Measurements from ENCODE around the gene RTBDN. TPM values are rescaled to one million over a fixed set of nuclear protein-coding genes. Genes with fewer than 3 reads are reported as not detected.

Gene RTBDN
- total RNA-seq, 1 donor from 2014 or later = 4.8 TPM

DNA sequence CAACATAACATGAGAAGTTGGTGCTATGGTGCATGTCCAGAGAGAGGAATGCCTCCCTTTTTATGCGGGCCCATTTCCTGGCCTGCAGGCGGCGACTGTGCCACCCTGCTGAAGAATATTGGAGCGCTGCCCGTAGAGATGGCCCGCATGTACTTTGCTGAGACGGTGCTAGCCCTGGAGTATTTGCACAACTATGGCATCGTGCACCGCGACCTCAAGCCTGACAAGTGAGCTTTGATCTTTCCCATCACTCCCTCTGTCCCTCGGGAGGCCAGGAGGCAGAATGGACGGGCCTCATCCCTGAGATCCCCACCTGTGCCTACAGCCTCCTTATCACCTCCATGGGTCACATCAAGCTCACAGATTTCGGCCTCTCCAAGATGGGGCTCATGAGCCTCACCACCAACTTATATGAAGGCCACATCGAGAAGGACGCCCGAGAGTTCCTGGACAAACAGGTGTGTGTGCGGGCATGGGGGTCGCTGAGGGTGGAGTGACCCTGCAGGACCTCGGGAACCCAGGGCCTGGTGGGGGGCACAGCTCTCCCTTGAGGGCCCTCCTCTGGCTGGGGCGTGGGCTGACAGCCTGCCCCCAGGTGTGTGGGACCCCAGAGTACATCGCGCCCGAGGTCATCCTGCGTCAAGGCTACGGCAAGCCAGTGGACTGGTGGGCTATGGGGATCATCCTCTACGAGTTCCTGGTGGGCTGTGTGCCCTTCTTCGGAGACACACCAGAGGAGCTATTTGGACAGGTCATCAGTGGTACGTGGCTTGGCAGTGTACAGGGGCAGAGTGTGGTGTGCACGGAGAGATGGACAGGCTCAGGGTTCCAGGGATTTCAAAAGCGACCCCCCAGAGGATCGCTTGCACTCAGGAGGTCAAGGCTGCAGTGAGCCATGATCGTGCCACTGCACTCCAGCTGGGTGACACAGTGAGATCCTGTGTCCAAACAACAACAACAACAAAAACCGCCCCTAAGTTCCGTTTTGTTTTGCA lies 30.6 kb upstream of the RTBDN start:
- Mint-ChIP-seq H3K9me3 (ENCODE audit: unreplicated experiment) (peaks cover 7% of the 10 kb centered on the region), H3K36me3 (ENCODE audit: unreplicated experiment) (no peaks in the 10 kb centered on the region), H3K4me1 (ENCODE audit: low read depth, unreplicated experiment) (peaks cover 7% of the 10 kb centered on the region), H3K4me3 (ENCODE audit: unreplicated experiment) (no peak overlapping the region), H3K27me3 (ENCODE audit: unreplicated experiment) (peaks cover 9% of the 10 kb centered on the region), H3K27ac (ENCODE audit: unreplicated experiment) (peak overlapping the region; percentile 43)
- DNase-seq = no peak
- TF ChIP-seq, protein P1, sequence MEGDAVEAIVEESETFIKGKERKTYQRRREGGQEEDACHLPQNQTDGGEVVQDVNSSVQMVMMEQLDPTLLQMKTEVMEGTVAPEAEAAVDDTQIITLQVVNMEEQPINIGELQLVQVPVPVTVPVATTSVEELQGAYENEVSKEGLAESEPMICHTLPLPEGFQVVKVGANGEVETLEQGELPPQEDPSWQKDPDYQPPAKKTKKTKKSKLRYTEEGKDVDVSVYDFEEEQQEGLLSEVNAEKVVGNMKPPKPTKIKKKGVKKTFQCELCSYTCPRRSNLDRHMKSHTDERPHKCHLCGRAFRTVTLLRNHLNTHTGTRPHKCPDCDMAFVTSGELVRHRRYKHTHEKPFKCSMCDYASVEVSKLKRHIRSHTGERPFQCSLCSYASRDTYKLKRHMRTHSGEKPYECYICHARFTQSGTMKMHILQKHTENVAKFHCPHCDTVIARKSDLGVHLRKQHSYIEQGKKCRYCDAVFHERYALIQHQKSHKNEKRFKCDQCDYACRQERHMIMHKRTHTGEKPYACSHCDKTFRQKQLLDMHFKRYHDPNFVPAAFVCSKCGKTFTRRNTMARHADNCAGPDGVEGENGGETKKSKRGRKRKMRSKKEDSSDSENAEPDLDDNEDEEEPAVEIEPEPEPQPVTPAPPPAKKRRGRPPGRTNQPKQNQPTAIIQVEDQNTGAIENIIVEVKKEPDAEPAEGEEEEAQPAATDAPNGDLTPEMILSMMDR (IDR thresholded peaks at IDR 0.05; ENCODE audit: partially characterized antibody, unreplicated experiment) = no peak

DNA sequence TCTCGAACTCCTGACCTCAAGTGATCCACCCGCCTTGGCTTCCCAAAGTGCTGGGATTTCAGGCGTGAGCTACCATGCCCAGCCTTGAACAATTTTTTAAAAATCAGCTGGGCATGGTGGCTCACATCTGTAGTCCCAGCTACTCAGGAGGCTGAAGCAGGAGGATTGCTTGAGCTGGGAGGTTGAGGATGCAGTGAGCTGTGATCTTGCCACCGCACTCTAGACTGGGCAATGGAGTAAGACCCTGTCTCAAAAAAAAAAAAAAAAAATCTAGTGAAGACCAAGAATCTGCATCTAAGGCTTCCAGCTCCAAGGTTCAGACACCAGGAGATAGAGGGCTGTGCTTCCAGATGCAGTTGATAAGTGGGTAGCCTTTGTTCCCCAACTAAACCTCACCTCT lies 29.8 kb upstream of the RTBDN start:
- DNase-seq = no peak
- H3K27me3 Mint-ChIP-seq (ENCODE audit: unreplicated experiment) = peaks cover 11% of the 10 kb centered on the region
- no peak overlapping the region for H3K4me3 Mint-ChIP-seq (ENCODE audit: unreplicated experiment)
- peaks cover 8% of the 10 kb centered on the region for H3K9me3 Mint-ChIP-seq (ENCODE audit: unreplicated experiment)
- no peaks in the 10 kb centered on the region for H3K36me3 Mint-ChIP-seq (ENCODE audit: unreplicated experiment)
- H3K4me1 Mint-ChIP-seq (ENCODE audit: low read depth, unreplicated experiment) = peaks cover 7% of the 10 kb centered on the region
- TF ChIP-seq, protein P1 (IDR thresholded peaks at IDR 0.05; ENCODE audit: partially characterized antibody, unreplicated experiment) = no peak
- H3K27ac Mint-ChIP-seq (ENCODE audit: unreplicated experiment) = no peak overlapping the region

DNA sequence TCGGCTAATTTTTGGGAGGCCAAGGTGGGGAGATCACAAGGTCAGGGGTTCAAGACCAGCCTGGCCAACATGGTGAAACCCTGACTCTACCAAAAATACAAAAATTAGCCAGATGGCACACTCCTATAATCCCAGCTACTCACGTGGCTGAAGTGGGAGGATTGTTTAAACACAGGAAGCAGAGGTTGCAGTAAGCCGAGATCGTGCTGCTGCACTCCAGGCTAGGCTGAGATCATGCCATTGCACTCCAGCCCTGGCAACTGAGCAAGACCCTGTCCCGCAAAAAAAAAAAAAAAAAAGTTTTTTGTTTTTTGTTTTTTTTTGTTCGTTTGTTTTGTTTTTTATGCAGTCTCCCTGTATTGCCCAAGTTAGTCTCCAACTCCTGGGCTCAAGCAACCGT lies 25.2 kb upstream of the RTBDN start:
- Mint-ChIP-seq H3K4me1 (ENCODE audit: low read depth, unreplicated experiment) (no peaks in the 10 kb centered on the region), H3K27me3 (ENCODE audit: unreplicated experiment) (peaks cover 4% of the 10 kb centered on the region), H3K36me3 (ENCODE audit: unreplicated experiment) (peaks cover 19% of the 10 kb centered on the region), H3K9me3 (ENCODE audit: unreplicated experiment) (peaks cover 4% of the 10 kb centered on the region), H3K4me3 (ENCODE audit: unreplicated experiment) (no peak overlapping the region), H3K27ac (ENCODE audit: unreplicated experiment) (no peak overlapping the region)
- TF ChIP-seq, protein P1 (IDR thresholded peaks at IDR 0.05; ENCODE audit: partially characterized antibody, unreplicated experiment) = no peak
- DNase-seq = no peak

DNA sequence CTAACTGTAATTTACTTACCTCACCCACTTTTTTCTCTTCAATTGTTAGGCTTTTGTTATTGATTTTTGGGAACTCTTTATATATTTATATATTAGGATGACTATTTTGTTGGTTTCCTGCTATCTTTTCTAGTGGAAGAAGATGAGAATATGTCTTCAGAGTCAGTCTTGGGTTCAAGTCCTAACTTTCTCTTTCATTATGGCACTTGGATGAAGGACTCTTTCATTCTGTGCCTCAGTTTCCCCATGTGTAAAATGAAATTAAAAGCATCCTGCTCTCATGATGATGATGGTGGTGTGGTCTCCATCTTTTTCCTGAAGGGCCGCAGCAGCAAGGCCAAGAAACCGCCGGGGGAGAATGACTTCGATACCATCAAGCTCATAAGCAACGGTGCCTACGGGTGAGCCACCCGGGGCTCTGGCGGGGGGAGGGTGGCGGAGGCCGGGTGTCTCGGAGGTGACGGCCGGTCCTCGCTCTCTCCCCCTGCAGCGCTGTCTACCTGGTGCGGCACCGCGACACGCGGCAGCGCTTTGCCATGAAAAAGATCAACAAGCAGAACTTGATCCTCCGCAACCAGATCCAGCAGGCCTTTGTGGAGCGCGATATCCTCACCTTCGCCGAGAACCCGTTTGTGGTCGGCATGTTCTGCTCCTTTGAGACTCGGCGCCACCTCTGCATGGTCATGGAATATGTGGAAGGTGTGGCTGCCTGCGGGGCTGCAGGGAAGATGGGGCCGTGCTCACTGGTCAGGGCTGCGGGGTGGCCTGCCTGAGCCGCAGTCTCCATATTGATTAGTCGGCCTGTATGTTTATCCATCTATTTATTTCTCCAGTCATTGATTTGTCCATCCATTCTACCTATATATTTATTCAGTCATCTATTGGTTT lies 23.9 kb upstream of the RTBDN start:
- Mint-ChIP-seq H3K4me1 (ENCODE audit: low read depth, unreplicated experiment) (no peaks in the 10 kb centered on the region), H3K27ac (ENCODE audit: unreplicated experiment) (no peak overlapping the region), H3K36me3 (ENCODE audit: unreplicated experiment) (peaks cover 20% of the 10 kb centered on the region), H3K27me3 (ENCODE audit: unreplicated experiment) (peaks cover 4% of the 10 kb centered on the region), H3K4me3 (ENCODE audit: unreplicated experiment) (no peak overlapping the region), H3K9me3 (ENCODE audit: unreplicated experiment) (peaks cover 4% of the 10 kb centered on the region)
- no peak for DNase-seq
- TF ChIP-seq, protein P1 (IDR thresholded peaks at IDR 0.05; ENCODE audit: partially characterized antibody, unreplicated experiment) = no peak
